Measurements from ENCODE around the gene GSS.

- TF ChIP-seq EZH2 (IDR thresholded peaks at IDR 0.05) (no peak), CTCF (IDR thresholded peaks at IDR 0.05) (no peak), EZH2phosphoT487 (IDR thresholded peaks at IDR 0.05) (no peak)
Observed at GRCh38 chr20:34968042-34968775, 12.6 kb upstream of the GSS start.

Data from neural progenitor cell (in vitro differentiated cells).